ENCODE results near the gene FNDC1. TPM values are rescaled to one million over a fixed set of nuclear protein-coding genes. Genes with fewer than 3 reads are reported as not detected.

Gene FNDC1
- total and polyA plus RNA-seq, 10 of the 15 experiments (the other 5 are each of a cell fraction or from before 2014, with no cell fraction given): not detected

DNA sequence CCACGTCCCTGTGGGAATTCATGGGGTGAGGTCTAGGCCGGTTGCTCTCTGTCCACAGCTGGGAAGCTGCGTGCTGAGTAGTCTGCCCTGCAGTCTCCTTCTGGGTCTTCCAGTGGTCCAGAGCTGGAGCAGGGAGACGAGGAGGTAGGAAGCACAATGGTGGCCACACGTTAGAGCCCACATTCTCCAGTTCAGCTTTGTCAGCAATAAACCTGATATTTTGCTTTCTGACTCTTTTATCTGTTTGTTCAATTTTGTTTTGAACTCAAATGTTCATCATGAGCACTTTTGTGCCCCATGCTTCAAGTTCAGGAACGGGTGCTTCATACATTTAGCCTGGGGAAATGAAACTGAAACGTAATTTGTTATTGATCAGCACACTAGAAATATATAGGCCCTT lies 21.3 kb downstream of the FNDC1 start (continued):
- TF ChIP-seq ZNF384 (IDR thresholded peaks at IDR 0.05; ENCODE audit: borderline replicate concordance, low read depth, low read length) (no peak), KDM1A (IDR thresholded peaks at IDR 0.05; ENCODE audit: borderline replicate concordance) (no peak), SUPT20H (IDR thresholded peaks at IDR 0.05; ENCODE audit: borderline replicate concordance, control insufficient read depth, low read depth, low read length) (no peak)

- no peak overlapping the region for H3K4me2 ChIP-seq (ENCODE audit: control insufficient read depth, insufficient read depth)
- H3K4me1 ChIP-seq (ENCODE audit: control insufficient read depth, insufficient read depth, low read length): no peaks in the 10 kb centered on the region
- WGBS (ENCODE audit: insufficient coverage, insufficient replicate concordance, low lambda C conversion rate, missing lambda C conversion rate): 2% methylated on average over 2 of the region's 2 CpGs
- H3K27me3 ChIP-seq (replicated peaks in 1 of 2; ENCODE audit: control insufficient read depth in 2 of 2, insufficient read depth in 2 of 2, low read length in 1 of 2): peaks cover 0 to 4% of the 10 kb centered on the region in 2 experiments; a peak in 1 of 4 replicates
- intact Hi-C loops (cut with micrococcal nuclease; ENCODE audit: unreplicated experiment): no loop called here
- H2AFZ ChIP-seq (ENCODE audit: control insufficient read depth, low read depth, low read length): no peak overlapping the region
- H3K27ac ChIP-seq (ENCODE audit: control insufficient read depth, insufficient read depth): no peak overlapping the region
- CTCF ChIA-PET: no interaction called here
- BruUV-seq (replicated peaks): no TSS peak
- FAIRE-seq (no peak), DNase-seq (ENCODE audit: low read depth, low spot score) (no peak), ATAC-seq (no peak)
- no peaks in the 10 kb centered on the region for H3K36me3 ChIP-seq (ENCODE audit: control insufficient read depth in 2 of 2, insufficient read depth in 2 of 2, low read length in 1 of 2)
- no peaks in the 10 kb centered on the region for H3K9me3 ChIP-seq (replicated peaks; ENCODE audit: control insufficient read depth, insufficient read depth, low read length)
- no peak for TF ChIP-seq CHD4 (IDR thresholded peaks at IDR 0.05)
- H3K79me2 ChIP-seq (ENCODE audit: control insufficient read depth, insufficient read depth, low read length): no peaks in the 10 kb centered on the region
- H3K4me3 ChIP-seq: no peak overlapping the region
- in situ Hi-C loops (cut with MboI): no loop called here
- no peaks in the 10 kb centered on the region for H4K20me1 ChIP-seq (ENCODE audit: control insufficient read depth, insufficient read depth)
- SMC1A ChIA-PET (ENCODE audit: uncharacterized antibody, unreplicated experiment): no interaction called here
- POLR2A ChIA-PET: no interaction called here
- H3K9ac ChIP-seq (ENCODE audit: control insufficient read depth, insufficient read depth, low read length): no peak overlapping the region
- RAD21 ChIA-PET (ENCODE audit: unreplicated experiment): no interaction called here
Observed at GRCh38 chr6:159193923-159194322, 24.7 kb downstream of the FNDC1 start.

DNA sequence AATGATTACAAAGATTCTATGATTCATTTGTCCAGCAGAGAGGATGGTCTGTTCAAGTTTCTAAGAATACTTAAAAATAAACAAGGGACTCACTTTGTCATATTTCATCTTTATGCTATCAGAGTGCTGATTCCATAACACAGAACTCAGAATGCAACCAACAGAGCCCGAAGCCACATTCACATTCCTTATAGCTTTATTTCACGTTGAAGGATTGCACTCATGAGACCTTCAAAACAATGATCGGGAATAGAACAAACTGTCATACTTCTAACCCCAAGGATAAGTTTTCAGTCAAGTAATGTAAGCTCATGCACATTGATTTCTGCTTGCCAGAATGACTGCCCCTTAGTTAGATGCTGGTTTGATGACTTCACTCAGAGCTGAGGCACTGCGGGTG lies 25.2 kb downstream of the FNDC1 start:
- Histone ChIP-seq H3K4me2 (ENCODE audit: control insufficient read depth, insufficient read depth) (no peak overlapping the region), H3K9ac (ENCODE audit: control insufficient read depth, insufficient read depth, low read length) (no peak overlapping the region), H3K9me3 (replicated peaks; ENCODE audit: control insufficient read depth, insufficient read depth, low read length) (no peaks in the 10 kb centered on the region), H3K4me3 (no peak overlapping the region), H2AFZ (ENCODE audit: control insufficient read depth, low read depth, low read length) (no peak overlapping the region), H3K36me3 (ENCODE audit: control insufficient read depth in 2 of 2, insufficient read depth in 2 of 2, low read length in 1 of 2) (no peaks in the 10 kb centered on the region), H4K20me1 (ENCODE audit: control insufficient read depth, insufficient read depth) (no peaks in the 10 kb centered on the region), H3K4me1 (ENCODE audit: control insufficient read depth, insufficient read depth, low read length) (no peaks in the 10 kb centered on the region), H3K79me2 (ENCODE audit: control insufficient read depth, insufficient read depth, low read length) (no peaks in the 10 kb centered on the region), H3K27me3 (replicated peaks in 1 of 2; ENCODE audit: control insufficient read depth in 2 of 2, insufficient read depth in 2 of 2, low read length in 1 of 2) (peaks cover 0 to 4% of the 10 kb centered on the region in 2 experiments; a peak in 1 of 4 replicates), H3K27ac (ENCODE audit: control insufficient read depth, insufficient read depth) (no peak overlapping the region)
- in situ Hi-C loops (cut with MboI) (no loop called here), intact Hi-C loops (cut with micrococcal nuclease; ENCODE audit: unreplicated experiment) (no loop called here)
- no TSS peak for BruUV-seq (replicated peaks)
- ChIA-PET RAD21 (ENCODE audit: unreplicated experiment) (no interaction called here), SMC1A (ENCODE audit: uncharacterized antibody, unreplicated experiment) (no interaction called here), CTCF (interaction anchor here (1.3 kb wide), 1 partner anchor 10 kb away, joined by 3 read pairs; no protein-coding TSS in a partner anchor), POLR2A (no interaction called here)
- DNase-seq (ENCODE audit: low read depth, low spot score) (no peak), ATAC-seq (no peak), FAIRE-seq (no peak)
- 41% methylated on average over 4 of the region's 4 CpGs for WGBS (ENCODE audit: insufficient coverage, insufficient replicate concordance, low lambda C conversion rate, missing lambda C conversion rate)
- TF ChIP-seq ZNF217 (IDR thresholded peaks at IDR 0.05): no peak
- TF ChIP-seq, protein P1, sequence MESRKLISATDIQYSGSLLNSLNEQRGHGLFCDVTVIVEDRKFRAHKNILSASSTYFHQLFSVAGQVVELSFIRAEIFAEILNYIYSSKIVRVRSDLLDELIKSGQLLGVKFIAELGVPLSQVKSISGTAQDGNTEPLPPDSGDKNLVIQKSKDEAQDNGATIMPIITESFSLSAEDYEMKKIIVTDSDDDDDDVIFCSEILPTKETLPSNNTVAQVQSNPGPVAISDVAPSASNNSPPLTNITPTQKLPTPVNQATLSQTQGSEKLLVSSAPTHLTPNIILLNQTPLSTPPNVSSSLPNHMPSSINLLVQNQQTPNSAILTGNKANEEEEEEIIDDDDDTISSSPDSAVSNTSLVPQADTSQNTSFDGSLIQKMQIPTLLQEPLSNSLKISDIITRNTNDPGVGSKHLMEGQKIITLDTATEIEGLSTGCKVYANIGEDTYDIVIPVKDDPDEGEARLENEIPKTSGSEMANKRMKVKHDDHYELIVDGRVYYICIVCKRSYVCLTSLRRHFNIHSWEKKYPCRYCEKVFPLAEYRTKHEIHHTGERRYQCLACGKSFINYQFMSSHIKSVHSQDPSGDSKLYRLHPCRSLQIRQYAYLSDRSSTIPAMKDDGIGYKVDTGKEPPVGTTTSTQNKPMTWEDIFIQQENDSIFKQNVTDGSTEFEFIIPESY (IDR thresholded peaks at IDR 0.05): no peak
